Spleen (tissue), 7 donors: ENCODE data around the gene OXTR.

Experiments
- POLR2A ChIP-seq, 3 donors: fragments of 450-650 bp; IDR thresholded peaks; one replicate each; pipeline ENCODE4 v1.5.1; 2017; ENCODE audit warnings: antibody characterized with exemption in 3 of 3, mild to moderate bottlenecking in 1 of 3
- POLR2AphosphoS5 ChIP-seq, 3 donors: sonication (generic); formaldehyde crosslinking; IDR thresholded peaks; one replicate each; pipeline ENCODE4 v1.5.1; 2017; ENCODE audit warnings: antibody characterized with exemption in 3 of 3
- TF ChIP-seq, protein P1 (sequence below), 11 experiments: fragments of 200-600 bp in 7 of 11; fragments of 450-650 bp in 4 of 11; sonication (generic) in 4 of 11; IDR thresholded peaks in 8 of 11; conservative IDR thresholded peaks in 3 of 11; 1 replicate in 7 of 11; 2 replicates in 4 of 11; pipeline versions ENCODE4 v1.4.0 to v1.8.0; 2016 to 2021; ENCODE audit warnings: antibody characterized with exemption in 11 of 11, inconsistent platforms in 4 of 11, mild to moderate bottlenecking in 1 of 11
- donor health status: DM: no; HTN: no; CAD: no; lungs with moderate emphysema.
- donor health status: DM: no; HTN: no; CAD: no.
- donor health status: DM: no; HTN: no; CAD: no.

DNA sequence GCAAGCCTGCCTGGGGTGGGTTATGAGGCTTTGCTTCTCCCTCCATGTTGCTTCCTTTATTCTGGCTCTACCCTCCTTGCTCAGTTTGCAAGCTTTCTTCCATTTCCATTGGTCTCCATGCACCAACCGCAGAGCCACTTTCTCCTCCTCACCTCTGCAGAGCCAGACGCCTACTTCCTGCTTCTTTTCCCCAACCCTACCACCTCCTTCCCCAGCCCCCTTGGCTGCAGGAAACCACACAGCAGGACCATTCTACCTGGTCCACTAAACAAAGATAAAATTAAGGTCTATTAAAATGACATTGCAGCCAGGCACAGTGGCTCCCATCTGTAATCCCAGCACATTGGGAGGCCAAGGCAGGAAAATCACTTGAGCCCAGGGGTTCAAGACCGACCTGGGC lies 45.8 kb downstream of the OXTR start:
- TF ChIP-seq, protein P1, sequence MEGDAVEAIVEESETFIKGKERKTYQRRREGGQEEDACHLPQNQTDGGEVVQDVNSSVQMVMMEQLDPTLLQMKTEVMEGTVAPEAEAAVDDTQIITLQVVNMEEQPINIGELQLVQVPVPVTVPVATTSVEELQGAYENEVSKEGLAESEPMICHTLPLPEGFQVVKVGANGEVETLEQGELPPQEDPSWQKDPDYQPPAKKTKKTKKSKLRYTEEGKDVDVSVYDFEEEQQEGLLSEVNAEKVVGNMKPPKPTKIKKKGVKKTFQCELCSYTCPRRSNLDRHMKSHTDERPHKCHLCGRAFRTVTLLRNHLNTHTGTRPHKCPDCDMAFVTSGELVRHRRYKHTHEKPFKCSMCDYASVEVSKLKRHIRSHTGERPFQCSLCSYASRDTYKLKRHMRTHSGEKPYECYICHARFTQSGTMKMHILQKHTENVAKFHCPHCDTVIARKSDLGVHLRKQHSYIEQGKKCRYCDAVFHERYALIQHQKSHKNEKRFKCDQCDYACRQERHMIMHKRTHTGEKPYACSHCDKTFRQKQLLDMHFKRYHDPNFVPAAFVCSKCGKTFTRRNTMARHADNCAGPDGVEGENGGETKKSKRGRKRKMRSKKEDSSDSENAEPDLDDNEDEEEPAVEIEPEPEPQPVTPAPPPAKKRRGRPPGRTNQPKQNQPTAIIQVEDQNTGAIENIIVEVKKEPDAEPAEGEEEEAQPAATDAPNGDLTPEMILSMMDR (IDR thresholded peaks at IDR 0.05 in 8 of 11, conservative IDR thresholded peaks at IDR 0.05 in 3 of 11), result no peak
- TF ChIP-seq POLR2A (IDR thresholded peaks at IDR 0.05) (no peak), POLR2AphosphoS5 (IDR thresholded peaks at IDR 0.05) (no peak)
